K562 (cell line): ENCODE results near the gene NRXN3. TPM values are rescaled to one million over a fixed set of nuclear protein-coding genes. Genes with fewer than 3 reads are reported as not detected.

Source experiments
- ATAC-seq: fragments of 200-7000 bp; cut with Tn5 transposase; 3 replicates; pipeline ENCODE4 v1.9.1; 2020; ENCODE audit warnings: moderate library complexity
- BruUV-seq: library from RNA; stranded (reverse); fragments of 400-500 nt; replicated peaks from 2 replicates; lab custom pipeline; 2021; lab: Mats Ljungman, UMichigan
- CTCF ChIA-PET: fragments of 300-600 bp; formaldehyde crosslinking; extraction: SDS; loops from one replicate; lab custom pipeline; 2021; ENCODE audit warnings: low intra/inter-chr PET ratio; lab: Yijun Ruan, JAX
- POLR2A ChIA-PET: fragments of 300-600, 350-650 bp; sonication (Branson Sonifier 250); formaldehyde crosslinking; extraction: SDS; loops from one replicate; lab custom pipeline; 2021; ENCODE audit warnings: antibody characterized with exemption, inconsistent platforms; lab: Yijun Ruan, JAX
- DNase-seq, 4 experiments: peaks; one replicate each; pipeline versions ENCODE4 v3.0.0 to v3.0.0-alpha.2; 2011 to 2018; ENCODE audit warnings: low spot score in 3 of 4, mixed read lengths in 3 of 4; ENCODE audit errors: extremely low read depth in 1 of 4
- FAIRE-seq: peaks from 2 replicates; lab custom pipeline; 2011; peaks lifted over from hg19 to GRCh38; lab: Jason Lieb, UNC
- H2AFZ ChIP-seq: 2 replicates; pipeline ENCODE4 v1.6.0; 2011; ENCODE audit warnings: low read depth, low read length, control low read depth, inconsistent platforms
- H3K27ac ChIP-seq: fragments of 200-600 bp; 3 replicates; pipeline ENCODE4 v1.8.0; 2011; ENCODE audit warnings: low read depth, mild to moderate bottlenecking, control low read depth, inconsistent platforms, low read length, moderate library complexity, mixed read lengths; ENCODE audit errors: extremely low read depth
- H3K27me3 ChIP-seq, 2 experiments: fragments of 300-600 bp in 1 of 2; 2 replicates in 1 of 2; 3 replicates in 1 of 2; pipeline versions ENCODE4 v1.6.0 to v1.8.0; 2011; ENCODE audit warnings: inconsistent platforms in 2 of 2, low read length in 2 of 2, mild to moderate bottlenecking in 1 of 2, mixed read lengths in 1 of 2, moderate library complexity in 1 of 2; ENCODE audit not compliant: control insufficient read depth in 2 of 2, insufficient read depth in 2 of 2
- H3K36me3 ChIP-seq: fragments of 300-600 bp; 3 replicates; pipeline ENCODE4 v1.8.0; 2011; ENCODE audit warnings: mild to moderate bottlenecking, low read length, inconsistent platforms; ENCODE audit not compliant: control insufficient read depth, insufficient read depth
- H3K4me1 ChIP-seq, 2 experiments: fragments of 200-600 bp in 1 of 2; replicated peaks in 1 of 2; 2 replicates in 1 of 2; 3 replicates in 1 of 2; pipeline versions ENCODE4 v1.5.1 to v1.8.0; 2011; ENCODE audit warnings: inconsistent platforms in 2 of 2, low read length in 2 of 2, mild to moderate bottlenecking in 1 of 2, mixed read lengths in 1 of 2, moderate library complexity in 1 of 2; ENCODE audit not compliant: control insufficient read depth in 2 of 2, insufficient read depth in 2 of 2
- H3K4me2 ChIP-seq: 2 replicates; pipeline ENCODE4 v1.6.1; 2011; ENCODE audit warnings: low read length, control low read depth, inconsistent platforms, mixed read lengths; ENCODE audit not compliant: insufficient read depth
- H3K4me3 ChIP-seq: fragments of 200-600 bp; sonication (generic), shearing (Covaris generic); 2 replicates; pipeline ENCODE4 v1.5.1; 2016; ENCODE audit warnings: control low read depth, inconsistent platforms
- H3K79me2 ChIP-seq: fragments of 200-600 bp; 3 replicates; pipeline ENCODE4 v1.8.0; 2011; ENCODE audit warnings: low read length, inconsistent platforms; ENCODE audit not compliant: control insufficient read depth, insufficient read depth
- H3K9ac ChIP-seq, 2 experiments: 2 replicates each; pipeline versions ENCODE4 v1.6.0 to v1.6.1; 2011; ENCODE audit warnings: low read depth in 2 of 2, low read length in 2 of 2, control low read depth in 1 of 2, inconsistent platforms in 1 of 2, mild to moderate bottlenecking in 1 of 2, mixed read lengths in 1 of 2; ENCODE audit not compliant: insufficient read depth in 1 of 2
- H3K9me1 ChIP-seq: one replicate; pipeline ENCODE4 v1.6.0; 2011; ENCODE audit warnings: inconsistent platforms, mild to moderate bottlenecking, low read length, moderate library complexity; ENCODE audit not compliant: control insufficient read depth, insufficient read depth
- H3K9me3 ChIP-seq: replicated peaks from 2 replicates; pipeline ENCODE4 v1.5.1; 2011; ENCODE audit warnings: low read depth, low read length, inconsistent platforms; ENCODE audit not compliant: control insufficient read depth, insufficient read depth
- H4K20me1 ChIP-seq: replicated peaks from 2 replicates; pipeline ENCODE4 v1.6.1; 2011; ENCODE audit warnings: low read length, inconsistent platforms, mixed read lengths; ENCODE audit not compliant: control insufficient read depth, insufficient read depth
- CBX3 ChIP-seq, 2 experiments: IDR thresholded peaks; 1 replicate in 1 of 2; 2 replicates in 1 of 2; pipeline ENCODE4 v1.6.1; 2012; ENCODE audit warnings: inconsistent platforms in 2 of 2, low read length in 2 of 2, borderline replicate concordance in 1 of 2, control low read depth in 1 of 2
- E2F3 ChIP-seq: fragments of 250-450 bp; sonication (Bioruptor Pico); IDR thresholded peaks from 2 replicates; pipeline ENCODE4 v1.4.0; 2020; ENCODE audit warnings: mild to moderate bottlenecking
- JUNB ChIP-seq: fragments of 450-650 bp; formaldehyde crosslinking; conservative IDR thresholded peaks from 2 replicates; pipeline ENCODE4 v1.4.0; 2020; ENCODE audit warnings: mild to moderate bottlenecking
- MAFK ChIP-seq: IDR thresholded peaks from 2 replicates; pipeline ENCODE4 v1.6.1; 2011; ENCODE audit warnings: low read length, improper control_type of control experiment
- MAZ ChIP-seq, 2 experiments: fragments of 450-650 bp in 1 of 2; sonication (generic) in 1 of 2; formaldehyde crosslinking; IDR thresholded peaks in 1 of 2; conservative IDR thresholded peaks in 1 of 2; 2 replicates each; pipeline versions ENCODE4 v1.4.0 to v1.5.0; 2020; ENCODE audit warnings: mild to moderate bottlenecking in 1 of 2, missing genetic modification reagents in 1 of 2
- MCM5 ChIP-seq: fragments of 450-650 bp; IDR thresholded peaks from 2 replicates; pipeline ENCODE4 v1.6.1; 2016; ENCODE audit warnings: low read depth
- MTA3 ChIP-seq: fragments of 450-650 bp; formaldehyde crosslinking; IDR thresholded peaks from 2 replicates; pipeline ENCODE4 v1.6.1; 2017; ENCODE audit warnings: mild to moderate bottlenecking, borderline replicate concordance
- NCOR1 ChIP-seq: fragments of 450-650 bp; IDR thresholded peaks from 2 replicates; pipeline ENCODE4 v1.6.1; 2016; ENCODE audit warnings: mild to moderate bottlenecking, moderate library complexity
- PYGO2 ChIP-seq: fragments of 450-650 bp; IDR thresholded peaks from 2 replicates; pipeline ENCODE4 v1.6.1; 2016; ENCODE audit warnings: mild to moderate bottlenecking, missing genetic modification characterization, moderate library complexity, missing compliant biosample characterization
- RBBP5 ChIP-seq: fragments of 200-600 bp; sonication (generic); IDR thresholded peaks from 2 replicates; pipeline ENCODE4 v1.6.1; 2012; ENCODE audit warnings: borderline replicate concordance, mild to moderate bottlenecking, low read length, control low read depth, inconsistent platforms; ENCODE audit not compliant: insufficient read depth, poor library complexity, severe bottlenecking
- RBM14 ChIP-seq: fragments of 200-400 bp; formaldehyde crosslinking; IDR thresholded peaks from 2 replicates; pipeline ENCODE4 v1.6.1; 2018; ENCODE audit warnings: low read depth, mild to moderate bottlenecking, low read length, moderate library complexity, borderline replicate concordance; ENCODE audit not compliant: insufficient read depth
- SLC30A9 ChIP-seq: fragments of 250-450 bp; sonication (Bioruptor Pico); IDR thresholded peaks from 2 replicates; pipeline ENCODE4 v1.8.0; 2022; ENCODE audit warnings: mild to moderate bottlenecking, moderate library complexity
- TAF9B ChIP-seq: fragments of 450-650 bp; IDR thresholded peaks from 2 replicates; pipeline ENCODE4 v1.6.1; 2018; ENCODE audit warnings: mild to moderate bottlenecking; ENCODE audit not compliant: partially characterized antibody
- ZFP30 ChIP-seq: fragments of 250-450 bp; sonication (Bioruptor Pico); IDR thresholded peaks from 2 replicates; pipeline ENCODE4 v1.8.0; 2022; ENCODE audit warnings: moderate library complexity, mild to moderate bottlenecking, inconsistent platforms, borderline replicate concordance
- ZNF134 ChIP-seq: fragments of 250-450 bp; sonication (Bioruptor Pico); conservative IDR thresholded peaks from 2 replicates; pipeline ENCODE4 v1.4.0; 2020
- ZNF239 ChIP-seq: fragments of 250-450 bp; sonication (Bioruptor Pico); IDR thresholded peaks from 2 replicates; pipeline ENCODE4 v1.4.0; 2020; ENCODE audit warnings: mild to moderate bottlenecking
- WGBS: fragments of 100-300 bp; shearing (Covaris generic); methylation state at CpG from one replicate; pipeline ENCODE4 v1.1.6; 2016; ENCODE audit warnings: low coverage, mixed read lengths; ENCODE audit not compliant: insufficient coverage; ENCODE audit errors: missing lambda C conversion rate; 5-methylcytosine and 5-hydroxymethylcytosine counted together
- in situ Hi-C: fragments of 300-500 bp; cut with MboI; formaldehyde crosslinking; loops from 4 replicates; pipeline ENCODE4 v1.15.0; 2018; ENCODE audit warnings: inconsistent platforms, mixed read lengths
- intact Hi-C: fragments of 100-400 bp; cut with micrococcal nuclease; formaldehyde crosslinking; loops from 2 replicates; pipeline ENCODE4 v1.14.2; 2022
- polyA plus RNA-seq, 8 experiments: library from polyadenylated mRNA; depleted of rRNA in 4 of 8; stranded (reverse) in 5 of 8; unstranded in 3 of 8; fragments of >200 nt; fragmentation: Nextera tagmentation in 2 of 8; fragmentation: Illumina TruSeq in 1 of 8; extraction: Ambion mirVana in 2 of 8; extraction: Trizol in 1 of 8; gene quantifications; 2 replicates each; pipeline versions ENCODE4 v1.2.1 to v1.2.3, GENCODE V29; 2011 to 2014; ENCODE audit warnings: inconsistent platforms in 1 of 8, missing spikeins in 1 of 8
- total RNA-seq, 7 experiments: library from RNA; depleted of rRNA in 6 of 7; stranded (reverse); fragments of >200 nt in 6 of 7; fragmentation: Illumina TruSeq in 2 of 7; extraction: Trizol in 2 of 7; gene quantifications; 2 replicates each; pipeline versions ENCODE4 v1.2.1 to v1.2.3, GENCODE V29; 2011 to 2021; ENCODE audit warnings: low replicate concordance in 1 of 7
- TF ChIP-seq, protein P1 (sequence below): sonication (generic); formaldehyde crosslinking; IDR thresholded peaks from 2 replicates; pipeline ENCODE4 v1.8.0; 2022; ENCODE audit warnings: missing genetic modification reagents, mild to moderate bottlenecking, borderline replicate concordance
- TF ChIP-seq, protein P2 (sequence below): fragments of 250-450 bp; sonication (Bioruptor Pico); IDR thresholded peaks from 2 replicates; pipeline ENCODE4 v1.8.0; 2022; ENCODE audit warnings: inconsistent platforms

NRXN3 gene
- total and polyA plus RNA-seq, 9 of the 15 experiments (the other 6 are each of a cell fraction or from before 2014, with no cell fraction given), result 0.09 TPM; not detected in 8

DNA sequence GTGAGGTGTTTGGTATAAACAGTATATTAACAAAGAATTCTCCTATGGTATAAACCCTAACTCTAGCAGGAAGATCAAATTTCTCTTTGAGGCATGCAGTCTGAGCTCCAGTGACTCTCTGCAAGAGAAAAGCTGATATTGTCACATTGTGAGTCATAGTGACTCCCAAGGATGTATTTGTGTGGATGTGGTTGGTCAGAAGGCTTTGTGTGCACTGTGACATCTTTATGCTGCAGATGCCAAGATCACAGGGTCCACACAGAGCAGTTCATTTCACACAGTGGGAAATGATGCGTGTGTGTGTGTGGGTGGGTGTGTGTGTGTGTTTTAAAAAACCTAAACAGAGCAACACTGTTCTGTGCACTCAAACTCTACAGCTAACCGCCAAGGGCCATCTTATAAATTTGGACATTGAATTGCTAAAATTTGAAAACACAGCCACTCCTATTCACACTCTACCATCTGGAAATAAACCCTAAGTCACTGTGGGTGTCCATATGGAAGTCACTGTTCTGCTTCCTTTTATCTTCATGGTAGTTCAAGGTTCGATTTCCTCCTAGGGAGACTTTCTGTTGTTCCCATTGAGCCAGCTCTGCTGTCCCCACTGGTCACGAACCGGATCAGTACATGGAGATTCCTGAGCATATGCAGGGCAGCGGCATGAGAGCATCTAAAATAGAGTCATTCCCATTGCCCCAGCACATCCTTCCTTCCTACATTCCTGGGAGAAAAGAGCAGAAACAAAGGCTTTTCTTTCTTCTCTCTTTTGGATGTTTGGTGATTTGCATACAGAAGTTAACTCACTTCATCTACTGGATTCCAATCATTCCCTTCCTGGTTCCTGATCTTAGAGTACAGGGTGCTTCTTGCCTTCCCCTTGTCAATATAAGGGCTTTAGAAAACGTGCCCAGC is 1313.6 kb downstream of the NRXN3 start (continued):
- TF ChIP-seq MAZ (CRISPR knock-in tag; conservative IDR thresholded peaks at IDR 0.05 in 1 of 2, IDR thresholded peaks at IDR 0.05 in 1 of 2), result no peak
- no peak for TF ChIP-seq TAF9B
- no peak for TF ChIP-seq ZNF134 (CRISPR knock-in tag)
- TF ChIP-seq PYGO2 (tag), result no peak
- TF ChIP-seq MTA3, result no peak

DNA sequence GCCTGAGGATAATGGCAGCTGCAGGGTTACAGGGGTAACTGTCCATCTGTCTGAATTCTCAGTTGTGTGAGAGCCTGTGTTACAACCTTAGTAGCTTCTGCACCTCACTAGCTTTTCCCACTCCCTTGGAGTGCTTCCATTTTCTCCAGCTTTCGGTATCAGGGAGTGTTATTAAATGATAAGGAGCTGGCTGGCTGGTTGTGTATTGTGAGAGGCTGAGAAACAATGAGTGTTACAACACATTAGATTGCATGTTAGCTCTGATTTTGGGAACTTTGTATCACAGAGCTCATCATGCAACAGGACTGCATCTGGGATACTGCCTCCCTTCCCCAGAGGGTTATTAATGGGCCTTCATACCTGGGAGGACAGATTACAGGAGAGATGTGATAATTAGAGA is 1317.5 kb downstream of the NRXN3 start:
- FAIRE-seq, result no peak
- CTCF ChIA-PET, result no interaction called here
- no peak overlapping the region for H3K9ac ChIP-seq
- DNase-seq, result no peak
- H3K36me3 ChIP-seq, result no peaks in the 10 kb centered on the region
- intact Hi-C loops, result no loop called here
- no TSS peak for BruUV-seq
- no peaks in the 10 kb centered on the region for H4K20me1 ChIP-seq
- no peak overlapping the region for H3K27ac ChIP-seq
- WGBS, result 0% methylated on average over 1 of the region's 1 CpG
- H3K4me3 ChIP-seq, result no peak overlapping the region
- no peaks in the 10 kb centered on the region for H3K9me1 ChIP-seq
- in situ Hi-C loops, result no loop called here
- no peak overlapping the region for H3K4me2 ChIP-seq
- no peaks in the 10 kb centered on the region for H3K79me2 ChIP-seq
- no peak for ATAC-seq
- POLR2A ChIA-PET, result no interaction called here
- no peaks in the 10 kb centered on the region for H3K27me3 ChIP-seq
- H2AFZ ChIP-seq, result no peak overlapping the region
- no peaks in the 10 kb centered on the region for H3K4me1 ChIP-seq
- no peaks in the 10 kb centered on the region for H3K9me3 ChIP-seq
- TF ChIP-seq CBX3 (IDR thresholded peaks at IDR 0.05; ENCODE audit: borderline replicate concordance in 1 of 2, low read length in 2 of 2) (no peak), NCOR1 (no peak), JUNB (CRISPR knock-in tag) (no peak), RBBP5 (no peak), ZNF239 (CRISPR knock-in tag) (no peak), ZFP30 (CRISPR knock-in tag) (no peak), SLC30A9 (no peak), MCM5 (no peak), E2F3 (CRISPR knock-in tag) (no peak), MAFK (no peak), RBM14 (no peak)
- TF ChIP-seq, protein P1, sequence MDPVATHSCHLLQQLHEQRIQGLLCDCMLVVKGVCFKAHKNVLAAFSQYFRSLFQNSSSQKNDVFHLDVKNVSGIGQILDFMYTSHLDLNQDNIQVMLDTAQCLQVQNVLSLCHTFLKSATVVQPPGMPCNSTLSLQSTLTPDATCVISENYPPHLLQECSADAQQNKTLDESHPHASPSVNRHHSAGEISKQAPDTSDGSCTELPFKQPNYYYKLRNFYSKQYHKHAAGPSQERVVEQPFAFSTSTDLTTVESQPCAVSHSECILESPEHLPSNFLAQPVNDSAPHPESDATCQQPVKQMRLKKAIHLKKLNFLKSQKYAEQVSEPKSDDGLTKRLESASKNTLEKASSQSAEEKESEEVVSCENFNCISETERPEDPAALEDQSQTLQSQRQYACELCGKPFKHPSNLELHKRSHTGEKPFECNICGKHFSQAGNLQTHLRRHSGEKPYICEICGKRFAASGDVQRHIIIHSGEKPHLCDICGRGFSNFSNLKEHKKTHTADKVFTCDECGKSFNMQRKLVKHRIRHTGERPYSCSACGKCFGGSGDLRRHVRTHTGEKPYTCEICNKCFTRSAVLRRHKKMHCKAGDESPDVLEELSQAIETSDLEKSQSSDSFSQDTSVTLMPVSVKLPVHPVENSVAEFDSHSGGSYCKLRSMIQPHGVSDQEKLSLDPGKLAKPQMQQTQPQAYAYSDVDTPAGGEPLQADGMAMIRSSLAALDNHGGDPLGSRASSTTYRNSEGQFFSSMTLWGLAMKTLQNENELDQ, result no peak
- TF ChIP-seq, protein P2, sequence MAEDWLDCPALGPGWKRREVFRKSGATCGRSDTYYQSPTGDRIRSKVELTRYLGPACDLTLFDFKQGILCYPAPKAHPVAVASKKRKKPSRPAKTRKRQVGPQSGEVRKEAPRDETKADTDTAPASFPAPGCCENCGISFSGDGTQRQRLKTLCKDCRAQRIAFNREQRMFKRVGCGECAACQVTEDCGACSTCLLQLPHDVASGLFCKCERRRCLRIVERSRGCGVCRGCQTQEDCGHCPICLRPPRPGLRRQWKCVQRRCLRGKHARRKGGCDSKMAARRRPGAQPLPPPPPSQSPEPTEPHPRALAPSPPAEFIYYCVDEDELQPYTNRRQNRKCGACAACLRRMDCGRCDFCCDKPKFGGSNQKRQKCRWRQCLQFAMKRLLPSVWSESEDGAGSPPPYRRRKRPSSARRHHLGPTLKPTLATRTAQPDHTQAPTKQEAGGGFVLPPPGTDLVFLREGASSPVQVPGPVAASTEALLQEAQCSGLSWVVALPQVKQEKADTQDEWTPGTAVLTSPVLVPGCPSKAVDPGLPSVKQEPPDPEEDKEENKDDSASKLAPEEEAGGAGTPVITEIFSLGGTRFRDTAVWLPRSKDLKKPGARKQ, result no peak
